GM12878 (cell line): ENCODE measurements around the gene F12. TPM values are rescaled to one million over a fixed set of nuclear protein-coding genes. Genes with fewer than 3 reads are reported as not detected.

Experiments used
- ASH2L ChIP-seq: fragments of 300-600, 200-600 bp; sonication (generic); IDR thresholded peaks from 2 replicates; pipeline ENCODE4 v1.6.1; 2017; ENCODE audit warnings: low read depth, mild to moderate bottlenecking, borderline replicate concordance
- BRCA1 ChIP-seq: IDR thresholded peaks from 2 replicates; pipeline ENCODE4 v1.6.1; 2011; ENCODE audit warnings: low read depth, low read length, improper control_type of control experiment
- EP300 ChIP-seq, 2 experiments: fragments of 150-350 bp in 1 of 2; IDR thresholded peaks; 2 replicates each; pipeline ENCODE4 v1.6.1; 2011 to 2012; ENCODE audit warnings: low read depth in 2 of 2, low read length in 2 of 2, borderline replicate concordance in 1 of 2, improper control_type of control experiment in 1 of 2, inconsistent platforms in 1 of 2; ENCODE audit not compliant: control insufficient read depth in 1 of 2
- LARP7 ChIP-seq: fragments of 450-650 bp; IDR thresholded peaks from 2 replicates; pipeline ENCODE4 v1.6.1; 2017; ENCODE audit warnings: mild to moderate bottlenecking
- MLLT1 ChIP-seq: fragments of 450-650 bp; IDR thresholded peaks from 2 replicates; pipeline ENCODE4 v1.6.1; 2016; ENCODE audit warnings: mild to moderate bottlenecking
- TCF7 ChIP-seq: IDR thresholded peaks from 2 replicates; pipeline ENCODE4 v1.6.1; 2014; ENCODE audit warnings: antibody characterized with exemption, borderline replicate concordance
- ZNF687 ChIP-seq: fragments of 450-650 bp; IDR thresholded peaks from 2 replicates; pipeline ENCODE4 v1.6.1; 2017; ENCODE audit warnings: mild to moderate bottlenecking, moderate library complexity
- polyA plus RNA-seq, 11 experiments: library from polyadenylated mRNA; depleted of rRNA in 4 of 11; unstranded in 6 of 11; stranded (reverse) in 5 of 11; fragments of >200 nt; fragmentation: Nextera tagmentation in 4 of 11; fragmentation: Illumina TruSeq in 1 of 11; extraction: Ambion mirVana in 4 of 11; extraction: Trizol in 1 of 11; gene quantifications; 1 replicate in 1 of 11; 2 replicates in 10 of 11; pipeline versions ENCODE4 v1.2.1 to v1.2.3, GENCODE V29; 2011 to 2016; ENCODE audit warnings: inconsistent platforms in 2 of 11, missing spikeins in 2 of 11, low read depth in 1 of 11
- total RNA-seq, 4 experiments: library from RNA; depleted of rRNA in 3 of 4; stranded (reverse); fragments of >200 nt in 3 of 4; fragmentation: Illumina TruSeq in 1 of 4; extraction: Trizol in 1 of 4; gene quantifications; 2 replicates each; pipeline versions ENCODE4 v1.2.1 to v1.2.3, GENCODE V29; 2013 to 2021
- TF ChIP-seq, protein P1 (sequence below): IDR thresholded peaks from 2 replicates; pipeline ENCODE4 v1.6.1; 2012; ENCODE audit warnings: improper control_type of control experiment, low read depth, low read length; ENCODE audit not compliant: insufficient replicate concordance
- TF ChIP-seq, protein P2 (sequence below): fragments of 450-650 bp; IDR thresholded peaks from 2 replicates; pipeline ENCODE4 v1.6.1; 2017; ENCODE audit warnings: low read depth, mild to moderate bottlenecking, moderate library complexity

F12 gene
- total and polyA plus RNA-seq, 10 of the 15 experiments (the other 5 are each of a cell fraction or from before 2014, with no cell fraction given) = 0.25 to 11.3 (median 5.5) TPM

DNA sequence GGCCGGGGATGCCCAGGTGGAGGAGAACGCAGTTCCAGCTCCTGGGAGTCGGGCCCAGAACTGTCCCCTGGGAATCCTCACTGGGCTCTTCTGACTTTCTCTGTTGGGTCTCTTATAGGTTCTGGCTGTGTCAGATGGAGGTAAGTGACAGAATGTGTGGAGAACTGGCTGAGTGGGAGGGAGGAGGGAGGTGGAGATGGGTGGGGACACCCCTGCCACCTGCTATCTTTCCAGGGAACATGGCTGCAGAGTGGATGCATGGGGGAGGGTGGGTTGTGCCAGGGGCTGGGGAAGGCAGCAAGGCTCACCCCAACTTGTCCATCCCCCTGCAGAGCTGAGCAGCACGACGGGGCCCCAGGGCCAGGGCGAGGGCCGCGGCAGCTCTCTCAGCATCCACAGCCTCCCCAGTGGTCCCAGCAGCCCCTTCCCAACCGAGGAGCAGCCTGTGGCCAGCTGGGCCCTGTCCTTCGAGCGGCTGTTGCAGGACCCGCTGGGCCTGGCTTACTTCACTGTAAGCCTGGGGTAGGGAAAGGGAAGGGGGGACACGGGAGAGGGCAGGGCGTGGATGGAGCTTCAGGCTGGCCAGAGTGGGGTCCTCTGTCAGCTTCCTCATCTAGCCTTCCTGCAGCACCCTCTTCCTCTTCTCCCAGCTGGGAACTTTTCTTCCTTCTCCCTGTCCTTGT lies 43.4 kb downstream of the F12 start (continued):
- TF ChIP-seq, protein P1, sequence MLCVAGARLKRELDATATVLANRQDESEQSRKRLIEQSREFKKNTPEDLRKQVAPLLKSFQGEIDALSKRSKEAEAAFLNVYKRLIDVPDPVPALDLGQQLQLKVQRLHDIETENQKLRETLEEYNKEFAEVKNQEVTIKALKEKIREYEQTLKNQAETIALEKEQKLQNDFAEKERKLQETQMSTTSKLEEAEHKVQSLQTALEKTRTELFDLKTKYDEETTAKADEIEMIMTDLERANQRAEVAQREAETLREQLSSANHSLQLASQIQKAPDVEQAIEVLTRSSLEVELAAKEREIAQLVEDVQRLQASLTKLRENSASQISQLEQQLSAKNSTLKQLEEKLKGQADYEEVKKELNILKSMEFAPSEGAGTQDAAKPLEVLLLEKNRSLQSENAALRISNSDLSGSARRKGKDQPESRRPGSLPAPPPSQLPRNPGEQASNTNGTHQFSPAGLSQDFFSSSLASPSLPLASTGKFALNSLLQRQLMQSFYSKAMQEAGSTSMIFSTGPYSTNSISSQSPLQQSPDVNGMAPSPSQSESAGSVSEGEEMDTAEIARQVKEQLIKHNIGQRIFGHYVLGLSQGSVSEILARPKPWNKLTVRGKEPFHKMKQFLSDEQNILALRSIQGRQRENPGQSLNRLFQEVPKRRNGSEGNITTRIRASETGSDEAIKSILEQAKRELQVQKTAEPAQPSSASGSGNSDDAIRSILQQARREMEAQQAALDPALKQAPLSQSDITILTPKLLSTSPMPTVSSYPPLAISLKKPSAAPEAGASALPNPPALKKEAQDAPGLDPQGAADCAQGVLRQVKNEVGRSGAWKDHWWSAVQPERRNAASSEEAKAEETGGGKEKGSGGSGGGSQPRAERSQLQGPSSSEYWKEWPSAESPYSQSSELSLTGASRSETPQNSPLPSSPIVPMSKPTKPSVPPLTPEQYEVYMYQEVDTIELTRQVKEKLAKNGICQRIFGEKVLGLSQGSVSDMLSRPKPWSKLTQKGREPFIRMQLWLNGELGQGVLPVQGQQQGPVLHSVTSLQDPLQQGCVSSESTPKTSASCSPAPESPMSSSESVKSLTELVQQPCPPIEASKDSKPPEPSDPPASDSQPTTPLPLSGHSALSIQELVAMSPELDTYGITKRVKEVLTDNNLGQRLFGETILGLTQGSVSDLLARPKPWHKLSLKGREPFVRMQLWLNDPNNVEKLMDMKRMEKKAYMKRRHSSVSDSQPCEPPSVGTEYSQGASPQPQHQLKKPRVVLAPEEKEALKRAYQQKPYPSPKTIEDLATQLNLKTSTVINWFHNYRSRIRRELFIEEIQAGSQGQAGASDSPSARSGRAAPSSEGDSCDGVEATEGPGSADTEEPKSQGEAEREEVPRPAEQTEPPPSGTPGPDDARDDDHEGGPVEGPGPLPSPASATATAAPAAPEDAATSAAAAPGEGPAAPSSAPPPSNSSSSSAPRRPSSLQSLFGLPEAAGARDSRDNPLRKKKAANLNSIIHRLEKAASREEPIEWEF = no peak
- no peak for TF ChIP-seq LARP7
- no peak for TF ChIP-seq EP300 (IDR thresholded peaks at IDR 0.05; ENCODE audit: borderline replicate concordance in 1 of 2, control insufficient read depth in 1 of 2, low read depth in 2 of 2, low read length in 2 of 2)
- TF ChIP-seq BRCA1 = no peak
- TF ChIP-seq MLLT1 = no peak
- TF ChIP-seq TCF7 = no peak
- TF ChIP-seq ZNF687 = no peak
- TF ChIP-seq, protein P2, sequence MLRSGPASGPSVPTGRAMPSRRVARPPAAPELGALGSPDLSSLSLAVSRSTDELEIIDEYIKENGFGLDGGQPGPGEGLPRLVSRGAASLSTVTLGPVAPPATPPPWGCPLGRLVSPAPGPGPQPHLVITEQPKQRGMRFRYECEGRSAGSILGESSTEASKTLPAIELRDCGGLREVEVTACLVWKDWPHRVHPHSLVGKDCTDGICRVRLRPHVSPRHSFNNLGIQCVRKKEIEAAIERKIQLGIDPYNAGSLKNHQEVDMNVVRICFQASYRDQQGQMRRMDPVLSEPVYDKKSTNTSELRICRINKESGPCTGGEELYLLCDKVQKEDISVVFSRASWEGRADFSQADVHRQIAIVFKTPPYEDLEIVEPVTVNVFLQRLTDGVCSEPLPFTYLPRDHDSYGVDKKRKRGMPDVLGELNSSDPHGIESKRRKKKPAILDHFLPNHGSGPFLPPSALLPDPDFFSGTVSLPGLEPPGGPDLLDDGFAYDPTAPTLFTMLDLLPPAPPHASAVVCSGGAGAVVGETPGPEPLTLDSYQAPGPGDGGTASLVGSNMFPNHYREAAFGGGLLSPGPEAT = no peak
- TF ChIP-seq ASH2L = no peak
